Activated CD4-positive, alpha-beta memory T cell treated with anti-CD3 and anti-CD28 coated beads, Interleukin-2, amount 10 ng/mL, durations not matched to agents 7 days and 5 days (primary cell): ENCODE measurements around the gene SMPDL3B. TPM values are rescaled to one million over a fixed set of nuclear protein-coding genes. Genes with fewer than 3 reads are reported as not detected.
"Not testable (repeated sequence)": the region's sequence is repeated elsewhere in the genome, so short reads cannot be mapped to it uniquely, and the experiment has no call there.

Source experiments
- CTCF ChIA-PET: fragments of 350-600 bp; sonication (Branson Sonifier 250); formaldehyde crosslinking; loops from one replicate; lab custom pipeline; 2021; ENCODE audit warnings: antibody characterized with exemption, inconsistent platforms; lab: Charles Lee
- POLR2A ChIA-PET: fragments of 350-600 bp; sonication (Branson Sonifier 250); formaldehyde crosslinking; loops from one replicate; lab custom pipeline; 2021; ENCODE audit warnings: antibody characterized with exemption; lab: Charles Lee
- DNase-seq: peaks from one replicate; pipeline ENCODE4 v3.0.0-alpha.2; 2020
- H3K27ac Mint-ChIP-seq: one replicate; pipeline ENCODE4 v1.8.0; 2021; ENCODE audit warnings: mild to moderate bottlenecking, mixed read lengths
- H3K27me3 Mint-ChIP-seq: one replicate; pipeline ENCODE4 v1.8.0; 2021; ENCODE audit warnings: mixed read lengths
- H3K36me3 Mint-ChIP-seq: one replicate; pipeline ENCODE4 v1.8.0; 2021; ENCODE audit warnings: low read depth, mixed read lengths
- H3K4me1 Mint-ChIP-seq: one replicate; pipeline ENCODE4 v1.8.0; 2021; ENCODE audit warnings: mixed read lengths
- H3K4me3 Mint-ChIP-seq: one replicate; pipeline ENCODE4 v1.8.0; 2021; ENCODE audit warnings: mild to moderate bottlenecking, mixed read lengths
- H3K9me3 Mint-ChIP-seq: one replicate; pipeline ENCODE4 v1.8.0; 2021; ENCODE audit warnings: mixed read lengths
- total RNA-seq, 2 experiments: library from RNA; stranded (reverse); gene quantifications; one replicate each; pipeline ENCODE4 v1.2.3, GENCODE V29; 2021

The SMPDL3B gene
- total RNA-seq, 2 experiments from 2014 or later = 0.76 to 0.93 TPM

DNA sequence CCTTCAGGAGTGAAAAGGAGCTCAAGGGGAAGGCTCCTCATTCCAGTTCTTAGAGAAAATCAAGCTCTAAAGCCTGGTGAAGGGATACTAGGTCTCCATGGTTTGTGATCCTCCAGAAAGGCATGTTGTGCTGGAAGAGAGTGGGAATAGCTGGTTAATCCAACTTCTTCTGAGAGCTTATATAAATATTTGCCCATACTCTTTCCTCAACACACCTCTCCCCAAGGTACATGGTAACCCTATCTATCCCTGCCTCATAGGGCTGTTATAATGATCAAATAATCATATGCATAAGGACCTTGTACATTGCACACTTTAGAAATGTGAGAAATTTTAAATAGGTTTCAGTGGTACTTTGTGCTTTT is 39.6 kb downstream of the SMPDL3B start:
- no peak overlapping the region for H3K4me3 Mint-ChIP-seq
- H3K9me3 Mint-ChIP-seq = no peaks in the 10 kb centered on the region
- no peaks in the 10 kb centered on the region for H3K27me3 Mint-ChIP-seq
- H3K27ac Mint-ChIP-seq = no peak overlapping the region
- ChIA-PET CTCF (interaction anchor here (0.5 to 1.7 kb wide), 6 partner anchors 14 to 208 kb away, joined by 3 to 5 read pairs (median 4); partner anchors contain the start of gene XKR8), POLR2A (no interaction called here)
- H3K4me1 Mint-ChIP-seq = peaks cover 17% of the 10 kb centered on the region
- DNase-seq = no peak
- H3K36me3 Mint-ChIP-seq = peaks cover 31% of the 10 kb centered on the region

DNA sequence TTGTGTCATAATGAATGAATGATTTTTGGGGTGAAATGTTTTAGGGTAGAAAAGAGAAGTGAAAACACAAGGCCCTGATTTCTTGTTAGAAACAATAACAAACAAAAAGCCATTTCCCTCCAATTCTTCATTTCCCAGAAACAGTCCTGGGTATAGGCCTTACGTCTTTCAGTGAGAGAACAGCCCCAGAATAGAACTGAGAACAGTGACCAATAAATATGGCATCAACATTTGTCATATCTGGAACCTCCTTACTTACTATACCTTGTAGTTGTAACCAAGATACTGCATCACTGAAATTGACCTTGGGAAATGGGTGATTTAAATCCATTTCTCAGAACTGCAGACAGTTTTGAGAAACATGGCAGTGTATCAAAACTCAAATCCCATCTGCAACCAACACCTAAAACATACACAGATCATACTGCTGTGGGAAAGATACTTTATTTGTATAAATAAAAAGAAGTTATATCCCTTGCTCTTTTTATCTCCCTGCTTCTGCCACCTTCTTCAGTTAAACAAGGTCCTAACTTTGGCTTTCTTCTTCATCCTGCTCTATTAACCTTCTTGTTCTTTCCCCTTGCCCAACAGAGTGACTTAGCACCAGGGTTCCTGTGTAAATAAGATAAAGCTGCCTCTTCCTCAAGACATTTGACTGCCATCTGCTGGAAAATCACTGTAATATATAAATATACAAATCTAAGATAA is 44.5 kb downstream of the SMPDL3B start:
- CTCF ChIA-PET = interaction anchor here (1.2 to 3.4 kb wide), 13 partner anchors 9 to 310 kb away, joined by 3 to 22 read pairs (median 4); no protein-coding TSS in a partner anchor
- Mint-ChIP-seq H3K27ac (no peak overlapping the region), H3K9me3 (no peaks in the 10 kb centered on the region), H3K36me3 (peaks cover 13% of the 10 kb centered on the region), H3K4me3 (no peak overlapping the region), H3K4me1 (peaks cover 5% of the 10 kb centered on the region), H3K27me3 (no peaks in the 10 kb centered on the region)
- POLR2A ChIA-PET = interaction anchor here (2.1 kb wide), 1 partner anchor 13 kb away, joined by 6 read pairs; no protein-coding TSS in a partner anchor
- no peak for DNase-seq

DNA sequence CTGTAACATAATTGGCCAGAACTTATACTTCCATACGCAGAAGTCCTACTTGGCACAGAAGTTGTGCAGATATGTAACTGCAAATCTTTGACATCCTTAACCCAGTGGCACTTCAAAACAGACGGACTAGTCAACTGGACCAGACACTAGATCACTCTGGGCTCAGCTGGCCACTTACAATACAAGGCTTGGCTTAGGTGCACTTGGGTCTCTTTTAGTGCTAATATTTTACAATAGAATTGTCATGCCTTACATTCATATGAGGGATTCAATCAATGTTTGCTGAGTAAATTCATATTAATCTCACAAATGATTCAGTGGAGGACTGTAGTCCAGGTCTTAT is 45.0 kb downstream of the SMPDL3B start:
- DNase-seq = no peak
- ChIA-PET CTCF (interaction anchor here (1.2 to 3.4 kb wide), 13 partner anchors 8 to 311 kb away, joined by 3 to 22 read pairs (median 4); no protein-coding TSS in a partner anchor), POLR2A (interaction anchor here (1.2 to 2.1 kb wide), 2 partner anchors 13 to 108 kb away, joined by 4 to 6 read pairs; partner anchors contain the start of gene EYA3)
- H3K27ac Mint-ChIP-seq = no peak overlapping the region
- H3K27me3 Mint-ChIP-seq = no peaks in the 10 kb centered on the region
- no peaks in the 10 kb centered on the region for H3K9me3 Mint-ChIP-seq
- H3K4me1 Mint-ChIP-seq = peaks cover 5% of the 10 kb centered on the region
- H3K4me3 Mint-ChIP-seq = no peak overlapping the region
- peaks cover 13% of the 10 kb centered on the region for H3K36me3 Mint-ChIP-seq

DNA sequence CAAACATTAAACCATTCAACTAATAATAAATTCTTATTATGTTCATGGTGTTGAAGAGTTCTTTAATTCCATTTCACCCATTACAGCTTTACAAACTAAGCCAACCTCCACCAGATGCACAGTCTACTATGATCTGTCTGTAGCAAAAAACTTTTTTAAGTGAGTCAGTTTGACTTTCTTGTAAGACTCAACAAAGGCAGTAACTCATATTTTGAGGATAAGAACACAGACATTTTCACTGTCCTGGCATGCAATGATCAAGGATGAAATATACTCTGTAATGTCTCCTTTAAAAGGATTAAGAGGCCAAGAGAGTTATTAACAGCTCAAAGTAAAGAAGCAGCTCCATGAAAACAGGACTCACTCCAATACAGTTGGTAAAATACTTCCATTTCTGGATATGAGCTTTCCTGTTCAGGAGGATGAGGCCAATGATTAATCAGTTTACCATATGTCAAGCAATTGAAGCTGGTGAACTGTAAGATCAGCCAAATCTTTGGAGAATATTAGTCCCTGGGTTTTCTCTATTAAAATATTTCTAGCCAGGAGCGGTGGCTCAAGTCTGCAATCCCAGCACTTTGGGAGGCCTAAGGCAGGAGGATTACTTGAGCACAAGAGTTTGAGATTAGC is 45.5 kb downstream of the SMPDL3B start:
- no peak overlapping the region for H3K4me3 Mint-ChIP-seq
- H3K9me3 Mint-ChIP-seq = no peaks in the 10 kb centered on the region
- H3K27ac Mint-ChIP-seq = no peak overlapping the region
- DNase-seq = no peak
- no peaks in the 10 kb centered on the region for H3K27me3 Mint-ChIP-seq
- ChIA-PET CTCF (interaction anchor here (0.7 to 3.4 kb wide), 15 partner anchors 8 to 311 kb away, joined by 3 to 22 read pairs (median 4); partner anchors contain the start of gene EYA3), POLR2A (interaction anchor here (1.2 to 2.1 kb wide), 2 partner anchors 12 to 108 kb away, joined by 4 to 6 read pairs; partner anchors contain the start of gene EYA3)
- peaks cover 5% of the 10 kb centered on the region for H3K4me1 Mint-ChIP-seq
- H3K36me3 Mint-ChIP-seq = peaks cover 15% of the 10 kb centered on the region

DNA sequence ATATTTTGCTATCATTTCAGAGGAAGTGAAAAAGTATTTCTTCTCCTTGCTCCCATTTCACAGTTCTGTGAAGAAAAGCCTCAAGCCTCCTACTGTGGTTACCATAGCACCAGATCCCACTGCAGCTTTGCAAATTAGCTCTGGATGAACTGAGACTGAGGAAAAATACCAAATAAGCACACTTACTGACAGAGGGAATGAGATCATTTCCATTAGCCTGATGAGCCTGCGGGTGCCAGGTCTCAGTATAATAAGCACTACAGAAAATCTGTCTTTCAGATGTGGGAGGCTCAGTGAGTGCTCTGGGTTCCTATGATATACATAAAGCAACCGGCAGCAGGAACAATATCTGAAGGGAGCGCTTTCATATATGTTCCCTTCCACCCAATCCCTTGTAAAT is 46.3 kb downstream of the SMPDL3B start:
- Mint-ChIP-seq H3K4me1 (peaks cover 5% of the 10 kb centered on the region), H3K36me3 (peaks cover 18% of the 10 kb centered on the region), H3K4me3 (no peak overlapping the region), H3K27ac (peak overlapping the region; percentile 61), H3K9me3 (no peaks in the 10 kb centered on the region), H3K27me3 (no peaks in the 10 kb centered on the region)
- ChIA-PET POLR2A (interaction anchor here (1.2 kb wide), 1 partner anchor 107 kb away, joined by 4 read pairs; the partner anchor contains the start of gene EYA3), CTCF (interaction anchor here (0.9 to 3.4 kb wide), 10 partner anchors 10 to 312 kb away, joined by 3 to 22 read pairs (median 4); no protein-coding TSS in a partner anchor)
- no peak for DNase-seq

DNA sequence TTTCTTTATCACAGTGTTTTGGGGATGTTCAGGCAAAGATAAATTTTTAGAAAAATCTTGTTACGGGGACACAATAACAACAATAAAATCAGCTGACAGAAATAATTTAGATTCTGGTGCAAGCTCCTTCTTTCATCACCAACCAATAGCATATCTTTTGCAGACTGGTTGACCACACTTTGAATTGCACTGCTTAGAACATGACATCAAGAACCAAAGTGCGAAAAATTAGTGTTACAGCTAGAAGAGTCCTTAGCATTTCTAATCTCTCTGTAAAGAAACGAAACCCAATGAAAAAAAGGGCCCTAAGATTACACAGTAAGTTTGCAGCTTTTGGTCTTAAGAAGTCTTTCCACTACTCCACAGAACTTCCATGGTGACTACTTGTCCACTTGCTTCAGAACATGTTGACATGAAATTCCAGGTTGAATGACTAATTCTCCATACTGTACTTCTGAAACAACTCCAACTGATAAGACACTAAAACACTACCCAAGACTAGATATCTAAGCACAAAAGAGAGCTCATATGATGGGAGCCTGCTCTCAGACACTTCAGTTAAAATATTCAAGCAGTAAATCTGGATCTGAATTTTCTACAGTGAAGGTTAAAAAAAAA is 56.2 kb downstream of the SMPDL3B start:
- Mint-ChIP-seq H3K27ac (no peak overlapping the region), H3K4me3 (no peak overlapping the region), H3K36me3 (peaks cover 60% of the 10 kb centered on the region), H3K4me1 (peaks cover 44% of the 10 kb centered on the region), H3K9me3 (no peaks in the 10 kb centered on the region), H3K27me3 (no peaks in the 10 kb centered on the region)
- ChIA-PET CTCF (interaction anchor here (0.7 to 3.9 kb wide), 3 partner anchors 11 to 97 kb away, joined by 3 to 11 read pairs (median 4); partner anchors contain the start of gene EYA3), POLR2A (interaction anchor here (1.6 kb wide), 1 partner anchor 97 kb away, joined by 7 read pairs; the partner anchor contains the start of gene EYA3)
- no peak for DNase-seq

DNA sequence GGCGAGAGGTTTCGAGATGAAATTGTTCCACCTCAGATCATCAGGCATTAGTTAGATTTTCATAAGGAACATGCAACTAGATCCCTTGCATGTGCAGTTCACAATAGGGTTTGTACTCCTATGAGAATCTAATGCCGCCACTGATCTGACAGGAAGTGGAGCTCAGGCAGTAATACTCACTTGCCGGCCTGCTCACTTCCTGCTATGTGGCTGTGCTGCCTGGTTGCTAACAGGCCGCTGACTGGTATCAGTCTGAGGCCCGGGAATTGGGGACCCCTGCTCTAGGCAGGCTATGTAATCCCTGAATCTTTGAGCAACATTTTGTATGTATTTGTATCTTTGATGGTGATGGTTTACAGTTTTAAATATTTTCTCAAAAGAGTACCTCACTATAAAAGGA is 57.5 kb downstream of the SMPDL3B start:
- Mint-ChIP-seq H3K4me1 (peaks cover 39% of the 10 kb centered on the region), H3K27me3 (no peaks in the 10 kb centered on the region), H3K9me3 (no peaks in the 10 kb centered on the region), H3K27ac (peak overlapping the region; percentile 84), H3K36me3 (peaks cover 67% of the 10 kb centered on the region), H3K4me3 (no peak overlapping the region)
- ChIA-PET POLR2A (interaction anchor here (1.2 to 2.0 kb wide), 7 partner anchors 13 to 208 kb away, joined by 3 to 14 read pairs (median 6); partner anchors contain the start of genes EYA3, PPP1R8 and XKR8), CTCF (interaction anchor here (0.6 to 3.9 kb wide), 6 partner anchors 10 to 97 kb away, joined by 3 to 11 read pairs (median 5); partner anchors contain the start of gene EYA3)
- DNase-seq = peak; percentile 66

DNA sequence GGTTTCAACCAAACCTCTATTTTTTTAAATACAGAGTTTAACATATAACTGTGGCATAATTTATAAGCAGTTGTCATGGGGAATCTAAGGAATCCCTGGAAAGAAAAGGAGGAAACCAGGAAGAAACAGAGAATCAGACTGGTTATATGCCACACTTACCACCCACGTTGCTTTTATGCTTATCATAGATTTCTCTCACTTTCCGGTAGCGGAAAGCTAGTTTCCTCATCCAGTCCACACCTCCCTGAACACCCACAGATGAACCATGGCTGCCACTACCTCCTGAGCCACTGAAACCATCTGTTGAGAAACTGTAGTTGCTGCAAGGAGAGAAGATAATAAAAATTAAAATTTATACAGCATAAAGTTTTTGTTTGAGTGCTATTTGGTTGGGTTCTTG is 58.4 kb downstream of the SMPDL3B start:
- DNase-seq = peak; percentile 35
- Mint-ChIP-seq H3K4me3 (no peak overlapping the region), H3K27me3 (no peaks in the 10 kb centered on the region), H3K36me3 (peaks cover 68% of the 10 kb centered on the region), H3K9me3 (no peaks in the 10 kb centered on the region), H3K27ac (peak overlapping the region; percentile 84), H3K4me1 (peaks cover 35% of the 10 kb centered on the region)
- POLR2A ChIA-PET = interaction anchor here (0.6 to 2.0 kb wide), 9 partner anchors 34 to 731 kb away, joined by 3 to 14 read pairs (median 4); partner anchors contain the start of genes EYA3, PPP1R8 and XKR8
- CTCF ChIA-PET = interaction anchor here (1.3 to 3.9 kb wide), 3 partner anchors 13 to 95 kb away, joined by 6 to 11 read pairs (median 8); partner anchors contain the start of gene EYA3

DNA sequence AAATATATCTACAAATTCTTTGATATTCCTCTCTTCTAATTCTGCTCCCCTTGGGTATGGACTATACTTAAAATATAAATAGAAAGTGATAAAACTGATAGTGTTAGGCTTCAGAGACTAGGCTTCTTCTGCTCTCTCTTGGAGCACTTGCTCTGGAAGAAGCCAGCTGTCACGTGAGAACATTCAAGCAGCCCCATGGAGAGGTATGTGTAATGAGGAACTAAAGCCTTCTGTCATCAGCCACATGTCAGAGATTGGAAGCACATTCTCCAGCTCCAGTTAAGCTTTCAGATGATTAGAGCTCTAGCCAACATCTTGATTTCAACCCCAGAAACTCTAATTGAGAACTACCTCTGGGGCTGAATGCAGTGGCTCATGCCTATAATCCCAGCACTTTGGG is 59.3 kb downstream of the SMPDL3B start:
- ChIA-PET POLR2A (interaction anchor here (0.6 kb wide), 1 partner anchor 730 kb away, joined by 3 read pairs; no protein-coding TSS in a partner anchor), CTCF (interaction anchor here (3.9 kb wide), 1 partner anchor 94 kb away, joined by 11 read pairs; the partner anchor contains the start of gene EYA3)
- H3K27ac Mint-ChIP-seq = no peak overlapping the region

DNA sequence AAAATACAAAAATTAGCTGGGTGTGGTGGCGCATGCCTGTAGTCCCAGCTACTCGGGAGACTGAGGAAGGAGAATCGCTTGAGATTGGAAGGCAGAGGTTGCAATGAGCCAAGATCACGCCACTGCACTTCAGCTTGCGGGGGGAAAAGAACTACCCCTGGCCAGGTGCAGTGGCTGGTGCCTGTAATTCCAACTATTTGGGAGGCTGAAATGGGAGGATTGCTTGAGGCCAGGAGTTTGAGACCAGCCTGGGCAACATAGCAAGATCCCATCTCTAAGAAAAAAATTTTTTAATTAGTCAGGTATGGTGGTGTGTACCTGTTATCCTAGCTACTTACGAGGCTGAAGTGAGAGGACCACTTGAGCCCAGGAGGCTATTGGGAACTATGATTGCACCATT is 59.7 kb downstream of the SMPDL3B start:
- POLR2A ChIA-PET, DNase-seq, H3K27ac Mint-ChIP-seq, H3K4me3 Mint-ChIP-seq, H3K27me3 Mint-ChIP-seq, H3K9me3 Mint-ChIP-seq: not testable (repeated sequence)
- CTCF ChIA-PET = interaction anchor here (1.3 kb wide), 1 partner anchor 137 kb away, joined by 4 read pairs; no protein-coding TSS in a partner anchor
- Mint-ChIP-seq H3K4me1 (peaks cover 35% of the 10 kb centered on the region), H3K36me3 (peaks cover 61% of the 10 kb centered on the region)

More for the DNA sequence above, 59.3 kb downstream of the SMPDL3B start:
- Mint-ChIP-seq H3K9me3 (no peaks in the 10 kb centered on the region), H3K27me3 (no peaks in the 10 kb centered on the region), H3K4me3 (no peak overlapping the region), H3K4me1 (peaks cover 35% of the 10 kb centered on the region), H3K36me3 (peaks cover 63% of the 10 kb centered on the region)
- no peak for DNase-seq

DNA sequence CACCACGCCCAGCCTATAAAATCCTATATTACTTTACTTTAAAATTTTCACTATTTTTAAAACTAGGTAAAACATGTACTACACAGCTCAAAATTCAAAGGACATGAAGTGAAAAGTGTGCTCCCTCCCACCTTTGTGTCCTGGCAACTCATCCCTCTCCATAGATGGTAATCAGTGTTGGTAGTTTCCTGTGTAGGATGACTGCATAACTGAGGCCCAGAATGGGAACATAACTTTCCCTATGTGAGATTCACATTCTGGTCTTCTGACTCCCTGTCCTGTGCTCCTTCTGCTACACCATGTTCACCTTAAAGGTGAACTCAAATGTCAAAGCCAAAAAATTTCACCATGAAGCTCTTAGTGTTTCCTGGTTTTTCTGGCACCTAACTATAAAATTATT is 64.3 kb downstream of the SMPDL3B start:
- no peak for DNase-seq
- Mint-ChIP-seq H3K36me3 (peaks cover 48% of the 10 kb centered on the region), H3K4me1 (peaks cover 2% of the 10 kb centered on the region), H3K9me3 (no peaks in the 10 kb centered on the region), H3K27me3 (no peaks in the 10 kb centered on the region), H3K27ac (no peak overlapping the region), H3K4me3 (no peak overlapping the region)
- POLR2A ChIA-PET = no interaction called here
- CTCF ChIA-PET = no interaction called here

DNA sequence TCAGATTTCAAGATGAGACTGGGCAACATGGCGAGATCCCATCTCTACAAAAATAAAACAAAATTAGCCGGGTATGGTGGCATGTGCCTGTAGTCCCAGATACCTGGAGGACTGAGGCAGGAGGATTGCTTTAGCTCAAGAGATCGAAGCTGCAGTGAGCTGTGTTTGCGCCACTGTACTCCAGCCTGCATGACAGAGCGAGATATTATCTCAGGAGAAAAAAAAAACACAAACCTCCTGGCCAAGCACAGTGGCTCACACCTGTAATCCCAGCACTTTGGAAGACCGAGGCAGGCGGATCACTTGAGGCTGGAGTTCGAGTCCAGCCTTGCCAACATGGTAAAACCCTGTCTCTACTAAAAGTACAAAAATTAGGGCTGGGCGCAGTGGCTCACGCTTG is 67.8 kb downstream of the SMPDL3B start:
- Mint-ChIP-seq H3K4me1 (no peaks in the 10 kb centered on the region), H3K27me3 (no peaks in the 10 kb centered on the region), H3K27ac (no peak overlapping the region), H3K4me3 (no peak overlapping the region), H3K9me3 (no peaks in the 10 kb centered on the region), H3K36me3 (peaks cover 41% of the 10 kb centered on the region)
- ChIA-PET CTCF (interaction anchor here (0.7 to 0.9 kb wide), 3 partner anchors 10 to 645 kb away, joined by 3 read pairs; no protein-coding TSS in a partner anchor), POLR2A (no interaction called here)
- DNase-seq = no peak
